Measurements from ENCODE around the gene MYH6.

DNA sequence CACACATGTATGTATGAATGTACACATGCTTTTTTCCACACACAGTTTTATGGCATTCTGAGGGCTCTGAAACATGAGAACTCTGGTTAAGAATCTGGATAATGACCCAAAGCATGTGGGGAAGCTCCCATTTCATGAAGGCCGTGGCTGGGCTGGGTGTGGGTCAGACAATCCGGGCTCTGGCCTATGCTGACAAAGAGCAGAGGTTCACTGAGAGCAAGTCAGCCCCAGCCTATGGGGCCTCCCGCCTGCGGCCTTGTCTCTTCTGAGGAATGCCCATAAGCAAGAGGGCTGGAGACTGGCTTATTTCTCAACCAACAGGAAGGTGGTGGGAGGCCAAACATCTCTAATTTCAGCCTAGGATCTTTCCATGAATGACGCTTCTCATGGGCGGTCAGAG lies 8.5 kb downstream of the MYH6 start:
- TF ChIP-seq, protein P1, sequence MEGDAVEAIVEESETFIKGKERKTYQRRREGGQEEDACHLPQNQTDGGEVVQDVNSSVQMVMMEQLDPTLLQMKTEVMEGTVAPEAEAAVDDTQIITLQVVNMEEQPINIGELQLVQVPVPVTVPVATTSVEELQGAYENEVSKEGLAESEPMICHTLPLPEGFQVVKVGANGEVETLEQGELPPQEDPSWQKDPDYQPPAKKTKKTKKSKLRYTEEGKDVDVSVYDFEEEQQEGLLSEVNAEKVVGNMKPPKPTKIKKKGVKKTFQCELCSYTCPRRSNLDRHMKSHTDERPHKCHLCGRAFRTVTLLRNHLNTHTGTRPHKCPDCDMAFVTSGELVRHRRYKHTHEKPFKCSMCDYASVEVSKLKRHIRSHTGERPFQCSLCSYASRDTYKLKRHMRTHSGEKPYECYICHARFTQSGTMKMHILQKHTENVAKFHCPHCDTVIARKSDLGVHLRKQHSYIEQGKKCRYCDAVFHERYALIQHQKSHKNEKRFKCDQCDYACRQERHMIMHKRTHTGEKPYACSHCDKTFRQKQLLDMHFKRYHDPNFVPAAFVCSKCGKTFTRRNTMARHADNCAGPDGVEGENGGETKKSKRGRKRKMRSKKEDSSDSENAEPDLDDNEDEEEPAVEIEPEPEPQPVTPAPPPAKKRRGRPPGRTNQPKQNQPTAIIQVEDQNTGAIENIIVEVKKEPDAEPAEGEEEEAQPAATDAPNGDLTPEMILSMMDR (IDR thresholded peaks at IDR 0.05): no peak
- no peak for TF ChIP-seq EZH2 (IDR thresholded peaks at IDR 0.05; ENCODE audit: borderline replicate concordance, insufficient read depth, low read depth, low read length, poor library complexity, severe bottlenecking)
